B cell (primary cell): ENCODE results near the gene LRP6. TPM values are rescaled to one million over a fixed set of nuclear protein-coding genes. Genes with fewer than 3 reads are reported as not detected.

Source experiments
- ATAC-seq: fragments of 200-7000 bp; cut with Tn5 transposase; one replicate; pipeline ENCODE4 v1.10.0; 2021; ENCODE audit warnings: low read depth, mild to moderate bottlenecking, moderate number of reproducible peaks, moderate library complexity
- CTCF ChIA-PET: fragments of 350-600 bp; sonication (Branson Sonifier 250); formaldehyde crosslinking; loops from one replicate; lab custom pipeline; 2021; ENCODE audit warnings: antibody characterized with exemption, inconsistent platforms; lab: Charles Lee
- POLR2A ChIA-PET: fragments of 350-600 bp; sonication (Branson Sonifier 250); formaldehyde crosslinking; loops from one replicate; lab custom pipeline; 2021; ENCODE audit warnings: antibody characterized with exemption; lab: Charles Lee
- DNase-seq: peaks from one replicate; pipeline ENCODE4 v3.0.0; 2013
- H2AFZ ChIP-seq: 2 replicates; pipeline ENCODE4 v1.6.1; 2012; ENCODE audit warnings: mild to moderate bottlenecking, low read depth, low read length; ENCODE audit not compliant: insufficient read depth, poor library complexity, severe bottlenecking
- H3K27ac ChIP-seq, 2 donors: 1 replicate in 1 of 2; 2 replicates in 1 of 2; pipeline ENCODE4 v1.5.1; 2012 to 2013; ENCODE audit warnings: low read length in 2 of 2, mild to moderate bottlenecking in 2 of 2, moderate library complexity in 1 of 2
- H3K27me3 ChIP-seq, 4 experiments: fragments of 200-600 bp in 1 of 4; sonication (generic) in 1 of 4; replicated peaks in 1 of 4; 1 replicate in 2 of 4; 2 replicates in 2 of 4; pipeline versions ENCODE4 v1.6.1 to v1.7.0; 2013 to 2016; ENCODE audit warnings: low read length in 3 of 4, mild to moderate bottlenecking in 2 of 4, mixed read lengths in 1 of 4, moderate library complexity in 1 of 4; ENCODE audit not compliant: insufficient read depth in 4 of 4, control insufficient read depth in 3 of 4; ENCODE audit errors: control extremely low read depth in 1 of 4
- H3K36me3 ChIP-seq, 2 experiments: replicated peaks in 1 of 2; 1 replicate in 1 of 2; 2 replicates in 1 of 2; pipeline versions ENCODE4 v1.6.1 to v1.7.1; 2013; ENCODE audit warnings: low read length in 1 of 2; ENCODE audit not compliant: insufficient read depth in 2 of 2, control insufficient read depth in 1 of 2; ENCODE audit errors: control extremely low read depth in 1 of 2, extremely low read depth in 1 of 2
- H3K4me1 ChIP-seq, 2 donors: fragments of 200-600 bp in 1 of 2; sonication (generic) in 1 of 2; 1 replicate in 1 of 2; 2 replicates in 1 of 2; pipeline versions ENCODE4 v1.5.1 to v1.6.1; 2013 to 2017; ENCODE audit warnings: low read length in 2 of 2; ENCODE audit not compliant: control insufficient read depth in 2 of 2, insufficient read depth in 2 of 2
- H3K4me2 ChIP-seq: replicated peaks from 2 replicates; pipeline ENCODE3; 2012; ENCODE audit warnings: mild to moderate bottlenecking, low read depth, low read length; ENCODE audit not compliant: poor library complexity, severe bottlenecking
- H3K4me3 ChIP-seq, 5 experiments: fragments of 200-600 bp in 1 of 5; sonication (generic) in 1 of 5; 1 replicate in 3 of 5; 2 replicates in 2 of 5; pipeline versions ENCODE4 v1.5.1 to v1.7.0; 2011 to 2016; ENCODE audit warnings: low read length in 4 of 5, mild to moderate bottlenecking in 4 of 5, low read depth in 2 of 5, control low read depth in 1 of 5, moderate library complexity in 1 of 5; ENCODE audit not compliant: insufficient read depth in 1 of 5; ENCODE audit errors: control extremely low read depth in 1 of 5, extremely low read depth in 1 of 5
- H3K79me2 ChIP-seq: fragments of 200-600 bp; sonication (generic); one replicate; pipeline ENCODE4 v1.6.0; 2016; ENCODE audit warnings: low read length; ENCODE audit not compliant: control insufficient read depth, insufficient read depth
- H3K9ac ChIP-seq: fragments of 200-600 bp; sonication (generic); 2 replicates; pipeline ENCODE4 v1.6.1; 2017; ENCODE audit warnings: mild to moderate bottlenecking, low read length, moderate library complexity
- H3K9me3 ChIP-seq, 3 donors: one replicate each; pipeline versions ENCODE4 v1.6.1 to v1.7.1; 2013; ENCODE audit warnings: low read length in 2 of 3; ENCODE audit not compliant: control insufficient read depth in 2 of 3, insufficient read depth in 1 of 3; ENCODE audit errors: control extremely low read depth in 1 of 3
- H4K20me1 ChIP-seq: 2 replicates; pipeline ENCODE4 v1.6.0; 2012; ENCODE audit warnings: mild to moderate bottlenecking, low read length; ENCODE audit not compliant: insufficient read depth, control insufficient read depth, poor library complexity, severe bottlenecking
- H3K27ac Mint-ChIP-seq: one replicate; pipeline ENCODE4 v1.8.0; 2021; ENCODE audit warnings: mixed read lengths
- H3K27me3 Mint-ChIP-seq: one replicate; pipeline ENCODE4 v1.8.0; 2021; ENCODE audit warnings: mixed read lengths
- H3K4me1 Mint-ChIP-seq: one replicate; pipeline ENCODE4 v1.8.0; 2021; ENCODE audit warnings: mixed read lengths
- H3K4me3 Mint-ChIP-seq: one replicate; pipeline ENCODE4 v1.8.0; 2021; ENCODE audit warnings: mixed read lengths
- H3K9me3 Mint-ChIP-seq: one replicate; pipeline ENCODE4 v1.8.0; 2022; ENCODE audit warnings: mixed read lengths; ENCODE audit not compliant: insufficient read depth
- EZH2 ChIP-seq: IDR thresholded peaks from 2 replicates; pipeline ENCODE4 v1.6.1; 2012; ENCODE audit warnings: borderline replicate concordance, low read depth, mild to moderate bottlenecking, moderate library complexity, low read length; ENCODE audit not compliant: insufficient read depth, poor library complexity, severe bottlenecking
- WGBS: methylation state at CpG from one replicate; pipeline ENCODE4 v1.1.5; 2013; ENCODE audit warnings: missing lambda C conversion rate; ENCODE audit not compliant: insufficient coverage; 5-methylcytosine and 5-hydroxymethylcytosine counted together
- intact Hi-C: fragments of 100-400 bp; cut with micrococcal nuclease; formaldehyde crosslinking; loops from one replicate; pipeline ENCODE4 v1.10.0; 2022
- polyA plus RNA-seq: library from polyadenylated mRNA; depleted of rRNA; stranded (reverse); fragments of >200 nt; gene quantifications from 2 replicates; pipeline ENCODE4 v1.2.3, GENCODE V29; 2012
- total RNA-seq, 2 donors: library from RNA; stranded (reverse); fragments of 120-200 nt in 1 of 2; gene quantifications; 1 replicate in 1 of 2; 2 replicates in 1 of 2; pipeline versions ENCODE4 v1.2.3 to v1.2.4, GENCODE V29; 2013 to 2022
- TF ChIP-seq, protein P1 (sequence below): fragments of 200-600 bp; IDR thresholded peaks from one replicate; pipeline ENCODE4 v1.8.0; 2022; ENCODE audit warnings: antibody characterized with exemption, mild to moderate bottlenecking

LRP6 gene
- total and polyA plus RNA-seq, 2 donors (not counting 1 experiment from before 2014, with no cell fraction given), result 0.34 to 2.8 TPM

DNA sequence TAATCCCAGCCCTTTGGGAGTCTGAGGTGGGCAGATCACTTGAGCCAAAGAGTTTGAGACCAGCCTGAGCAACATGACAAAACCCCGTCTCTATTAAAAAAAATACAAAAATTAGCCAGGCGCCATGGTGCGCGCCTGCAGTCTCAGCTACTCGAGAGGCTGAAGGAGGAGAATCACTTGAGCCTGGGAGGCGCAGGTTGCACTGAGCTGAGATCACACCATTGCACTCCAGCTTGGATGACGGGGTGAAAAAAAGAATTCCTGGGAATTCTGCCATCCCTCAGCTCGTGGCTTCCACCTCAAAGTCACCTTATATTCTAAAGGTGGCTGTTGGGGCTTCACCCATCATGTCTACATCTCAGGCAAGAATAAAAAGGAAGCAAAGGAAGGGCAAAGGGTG, 183.2 kb downstream of the LRP6 start:
- H3K27ac ChIP-seq, result no peak overlapping the region
- H3K9me3 Mint-ChIP-seq, result no peaks in the 10 kb centered on the region
- ATAC-seq (no peak), DNase-seq (no peak)
- H4K20me1 ChIP-seq, result no peaks in the 10 kb centered on the region
- H3K27ac Mint-ChIP-seq, result no peak overlapping the region
- H3K9ac ChIP-seq, result no peak overlapping the region
- ChIA-PET POLR2A (no interaction called here), CTCF (interaction anchor here (1.1 kb wide), 1 partner anchor 170 kb away, joined by 3 read pairs; no protein-coding TSS in a partner anchor)
- no peak overlapping the region for H3K4me2 ChIP-seq
- 100% methylated on average over 1 of the region's 8 CpGs for WGBS
- no peaks in the 10 kb centered on the region for H3K9me3 ChIP-seq
- no peaks in the 10 kb centered on the region for H3K36me3 ChIP-seq
- H3K4me1 ChIP-seq, result no peaks in the 10 kb centered on the region
- H3K27me3 ChIP-seq, result peaks cover 0 to 5% (median 0%) of the 10 kb centered on the region in 4 experiments
- no peak overlapping the region for H3K4me3 Mint-ChIP-seq
- intact Hi-C loops, result no loop called here
- no peak overlapping the region for H3K4me3 ChIP-seq
- H3K79me2 ChIP-seq, result no peaks in the 10 kb centered on the region
- peaks cover 10% of the 10 kb centered on the region for H3K27me3 Mint-ChIP-seq
- TF ChIP-seq, protein P1, sequence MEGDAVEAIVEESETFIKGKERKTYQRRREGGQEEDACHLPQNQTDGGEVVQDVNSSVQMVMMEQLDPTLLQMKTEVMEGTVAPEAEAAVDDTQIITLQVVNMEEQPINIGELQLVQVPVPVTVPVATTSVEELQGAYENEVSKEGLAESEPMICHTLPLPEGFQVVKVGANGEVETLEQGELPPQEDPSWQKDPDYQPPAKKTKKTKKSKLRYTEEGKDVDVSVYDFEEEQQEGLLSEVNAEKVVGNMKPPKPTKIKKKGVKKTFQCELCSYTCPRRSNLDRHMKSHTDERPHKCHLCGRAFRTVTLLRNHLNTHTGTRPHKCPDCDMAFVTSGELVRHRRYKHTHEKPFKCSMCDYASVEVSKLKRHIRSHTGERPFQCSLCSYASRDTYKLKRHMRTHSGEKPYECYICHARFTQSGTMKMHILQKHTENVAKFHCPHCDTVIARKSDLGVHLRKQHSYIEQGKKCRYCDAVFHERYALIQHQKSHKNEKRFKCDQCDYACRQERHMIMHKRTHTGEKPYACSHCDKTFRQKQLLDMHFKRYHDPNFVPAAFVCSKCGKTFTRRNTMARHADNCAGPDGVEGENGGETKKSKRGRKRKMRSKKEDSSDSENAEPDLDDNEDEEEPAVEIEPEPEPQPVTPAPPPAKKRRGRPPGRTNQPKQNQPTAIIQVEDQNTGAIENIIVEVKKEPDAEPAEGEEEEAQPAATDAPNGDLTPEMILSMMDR, result no peak
- TF ChIP-seq EZH2, result no peak
- no peak overlapping the region for H2AFZ ChIP-seq
- H3K4me1 Mint-ChIP-seq, result no peaks in the 10 kb centered on the region

DNA sequence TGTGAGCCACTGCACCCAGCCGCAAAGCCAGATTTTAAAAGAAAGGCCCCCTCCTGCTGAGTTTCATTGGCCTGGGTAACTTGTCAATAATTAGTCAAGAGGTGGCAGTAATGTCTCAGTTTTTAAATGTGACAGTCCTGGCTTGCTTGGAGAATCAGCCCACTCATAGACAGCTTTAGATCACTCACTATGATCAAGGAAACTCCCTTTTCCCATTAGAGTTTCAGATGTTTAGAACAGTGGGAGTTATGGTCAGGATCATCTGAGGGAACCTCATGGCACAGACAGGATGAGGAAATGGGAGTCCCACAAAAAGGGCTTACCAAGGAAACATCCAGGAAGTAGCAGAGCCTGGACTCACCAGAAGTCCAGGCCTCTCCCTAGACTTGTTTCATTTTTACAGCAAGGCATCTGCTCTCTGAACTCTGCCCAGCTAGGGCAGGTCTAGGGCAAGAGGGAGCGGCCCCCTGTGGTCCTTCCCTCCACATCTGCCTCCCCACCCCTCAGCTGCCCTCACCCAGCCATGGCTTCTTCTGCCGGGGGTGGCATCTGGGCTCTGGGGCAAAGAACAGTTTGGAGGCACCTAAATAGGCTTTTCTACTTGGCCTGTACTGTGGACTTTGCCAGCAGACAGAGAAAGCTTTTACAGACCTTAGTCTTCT, 184.9 kb downstream of the LRP6 start:
- DNase-seq (no peak), ATAC-seq (no peak)
- H3K27ac Mint-ChIP-seq, result no peak overlapping the region
- no peaks in the 10 kb centered on the region for H4K20me1 ChIP-seq
- intact Hi-C loops, result no loop called here
- CTCF ChIA-PET, result interaction anchor here (0.8 kb wide), 1 partner anchor 46 kb away, joined by 3 read pairs; no protein-coding TSS in a partner anchor
- no peaks in the 10 kb centered on the region for H3K36me3 ChIP-seq
- H3K4me2 ChIP-seq, result no peak overlapping the region
- H2AFZ ChIP-seq, result no peak overlapping the region
- no peaks in the 10 kb centered on the region for H3K79me2 ChIP-seq
- POLR2A ChIA-PET, result no interaction called here
- TF ChIP-seq, protein P1, result no peak
- no peak for TF ChIP-seq EZH2
- WGBS, result 95% methylated on average over 3 of the region's 3 CpGs
- H3K9ac ChIP-seq, result no peak overlapping the region
- no peaks in the 10 kb centered on the region for H3K27me3 Mint-ChIP-seq
- no peaks in the 10 kb centered on the region for H3K9me3 Mint-ChIP-seq
- H3K27ac ChIP-seq, result no peak overlapping the region
- H3K4me1 Mint-ChIP-seq, result no peaks in the 10 kb centered on the region
- no peak overlapping the region for H3K4me3 Mint-ChIP-seq
- H3K9me3 ChIP-seq, result no peaks in the 10 kb centered on the region
- peaks cover 0 to 3% (median 0%) of the 10 kb centered on the region in 4 experiments for H3K27me3 ChIP-seq
- H3K4me1 ChIP-seq, result no peaks in the 10 kb centered on the region
- no peak overlapping the region for H3K4me3 ChIP-seq
